ENCODE data around the gene BTG1. TPM values are rescaled to one million over a fixed set of nuclear protein-coding genes. Genes with fewer than 3 reads are reported as not detected.

BTG1 gene, protein sequence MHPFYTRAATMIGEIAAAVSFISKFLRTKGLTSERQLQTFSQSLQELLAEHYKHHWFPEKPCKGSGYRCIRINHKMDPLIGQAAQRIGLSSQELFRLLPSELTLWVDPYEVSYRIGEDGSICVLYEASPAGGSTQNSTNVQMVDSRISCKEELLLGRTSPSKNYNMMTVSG
- total RNA-seq (46.4 and 61.2 TPM in 2 replicates), polyA plus RNA-seq (219 and 277 TPM in 2 replicates)

DNA sequence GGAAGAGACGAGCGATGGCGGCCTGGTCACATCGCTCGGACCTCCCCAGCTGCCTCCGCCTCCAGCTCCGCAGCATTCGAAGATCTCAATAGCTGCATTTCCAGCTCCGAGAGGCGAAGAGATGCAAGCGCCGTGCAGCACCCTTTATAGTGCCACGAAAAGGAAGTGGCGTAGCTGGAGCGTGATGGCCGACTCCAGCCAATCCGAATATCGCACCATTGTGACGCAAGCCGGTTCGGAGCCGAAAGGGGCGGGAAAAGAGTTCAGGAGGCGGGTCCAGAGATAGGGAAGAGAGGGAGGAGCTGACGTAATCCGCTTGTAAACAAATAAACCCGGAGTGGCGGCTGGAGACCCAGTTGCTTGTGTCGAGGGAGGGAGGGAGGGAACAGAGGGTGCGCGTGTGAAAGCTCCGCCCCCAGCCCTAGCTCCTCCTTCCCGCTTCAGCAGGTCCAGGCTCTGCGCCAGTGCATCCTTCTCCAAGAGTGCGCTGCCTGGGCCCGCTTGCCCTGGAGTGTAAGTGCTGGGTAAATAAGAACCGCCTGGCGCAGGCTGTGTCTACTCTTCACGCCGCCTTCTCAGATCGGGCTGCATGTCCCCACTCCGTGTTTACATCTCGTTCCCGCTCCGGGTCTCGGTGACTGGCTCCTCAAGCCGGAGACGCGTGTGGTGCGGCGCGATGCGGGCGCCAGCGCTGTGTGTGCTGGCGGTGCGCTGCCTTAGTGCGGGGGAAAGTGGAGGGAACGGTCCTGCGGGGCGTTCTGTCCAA is at the start of gene BTG1:
BTG1 (minus strand) TSS at position 116 of the 766 bp plus-strand sequence. CDS start 311 bp downstream, outside the sequence.
- Histone ChIP-seq H3K36me3 (peaks cover 17% of the 10 kb centered on the region), H3K9me3 (ENCODE audit: low read depth) (no peaks in the 10 kb centered on the region)
- TF ChIP-seq, protein P1, sequence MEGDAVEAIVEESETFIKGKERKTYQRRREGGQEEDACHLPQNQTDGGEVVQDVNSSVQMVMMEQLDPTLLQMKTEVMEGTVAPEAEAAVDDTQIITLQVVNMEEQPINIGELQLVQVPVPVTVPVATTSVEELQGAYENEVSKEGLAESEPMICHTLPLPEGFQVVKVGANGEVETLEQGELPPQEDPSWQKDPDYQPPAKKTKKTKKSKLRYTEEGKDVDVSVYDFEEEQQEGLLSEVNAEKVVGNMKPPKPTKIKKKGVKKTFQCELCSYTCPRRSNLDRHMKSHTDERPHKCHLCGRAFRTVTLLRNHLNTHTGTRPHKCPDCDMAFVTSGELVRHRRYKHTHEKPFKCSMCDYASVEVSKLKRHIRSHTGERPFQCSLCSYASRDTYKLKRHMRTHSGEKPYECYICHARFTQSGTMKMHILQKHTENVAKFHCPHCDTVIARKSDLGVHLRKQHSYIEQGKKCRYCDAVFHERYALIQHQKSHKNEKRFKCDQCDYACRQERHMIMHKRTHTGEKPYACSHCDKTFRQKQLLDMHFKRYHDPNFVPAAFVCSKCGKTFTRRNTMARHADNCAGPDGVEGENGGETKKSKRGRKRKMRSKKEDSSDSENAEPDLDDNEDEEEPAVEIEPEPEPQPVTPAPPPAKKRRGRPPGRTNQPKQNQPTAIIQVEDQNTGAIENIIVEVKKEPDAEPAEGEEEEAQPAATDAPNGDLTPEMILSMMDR (IDR thresholded peaks at IDR 0.05; ENCODE audit: low read depth, low read length) = no peak

DNA sequence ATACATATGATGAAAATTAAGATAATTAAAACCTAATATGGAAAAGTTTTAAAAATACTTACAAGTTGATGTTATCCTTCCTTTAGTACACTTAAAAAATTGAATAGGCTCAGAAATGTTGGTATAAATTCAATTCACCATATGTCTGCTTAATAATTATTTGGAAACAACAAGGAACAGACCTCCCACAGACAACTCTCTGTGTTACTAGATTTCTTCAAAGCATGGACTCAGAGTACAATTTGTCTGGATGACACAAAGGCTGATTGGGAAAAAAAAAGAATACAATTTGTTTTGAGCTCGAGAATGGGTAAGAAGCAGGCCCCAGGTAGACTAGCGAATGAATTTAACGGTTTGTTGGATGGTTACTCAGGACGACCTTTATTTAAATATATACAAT is 48.9 kb upstream of the BTG1 start:
- H3K4me1 ChIP-seq (ENCODE audit: low read depth) = no peaks in the 10 kb centered on the region
- no peaks in the 10 kb centered on the region for H3K9me3 ChIP-seq (ENCODE audit: low read depth)
- no peaks in the 10 kb centered on the region for H3K27me3 ChIP-seq
- TF ChIP-seq, protein P1 (IDR thresholded peaks at IDR 0.05; ENCODE audit: low read depth, low read length) = no peak
- no peaks in the 10 kb centered on the region for H3K36me3 ChIP-seq
- no peak for DNase-seq (ENCODE audit: low read depth in 1 of 2, low spot score in 1 of 2)
- no peak overlapping the region for H3K27ac ChIP-seq
- H3K4me3 ChIP-seq = no peak overlapping the region

More for the DNA sequence above, at the start of gene BTG1:
- H3K4me1 ChIP-seq (ENCODE audit: low read depth) = peaks cover 6% of the 10 kb centered on the region
- DNase-seq (ENCODE audit: low read depth in 1 of 2, low spot score in 1 of 2) = peak; percentile 100
- H3K27me3 ChIP-seq = no peaks in the 10 kb centered on the region
- H3K4me3 ChIP-seq = peak within 1 kb of the TSS; percentile 99
- peak within 1 kb of the TSS; percentile 99 for H3K27ac ChIP-seq

DNA sequence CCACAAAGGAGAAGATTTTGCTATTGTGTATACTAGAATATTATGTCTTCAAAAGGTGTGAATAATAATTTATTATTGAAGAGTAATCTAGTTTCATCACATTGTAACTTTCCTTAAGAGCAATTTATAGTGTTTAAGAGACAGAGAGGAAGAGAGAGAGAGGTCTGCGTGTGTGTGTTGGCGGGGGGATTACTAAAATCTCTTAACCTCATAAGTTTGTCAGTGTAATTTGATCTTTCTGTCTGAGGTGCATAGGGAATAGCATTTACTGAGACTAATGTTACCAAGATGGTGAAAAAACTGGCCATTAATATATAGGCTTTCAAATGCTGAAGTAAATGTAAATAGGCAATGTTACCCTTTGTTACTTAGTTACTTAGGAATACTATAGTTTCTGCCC is 48.2 kb upstream of the BTG1 start:
- TF ChIP-seq, protein P1 (IDR thresholded peaks at IDR 0.05; ENCODE audit: low read depth, low read length) = no peak
- H3K4me1 ChIP-seq (ENCODE audit: low read depth) = no peaks in the 10 kb centered on the region
- no peaks in the 10 kb centered on the region for H3K27me3 ChIP-seq
- no peaks in the 10 kb centered on the region for H3K9me3 ChIP-seq (ENCODE audit: low read depth)
- no peaks in the 10 kb centered on the region for H3K36me3 ChIP-seq
- no peak for DNase-seq (ENCODE audit: low read depth in 1 of 2, low spot score in 1 of 2)
- no peak overlapping the region for H3K4me3 ChIP-seq
- no peak overlapping the region for H3K27ac ChIP-seq

DNA sequence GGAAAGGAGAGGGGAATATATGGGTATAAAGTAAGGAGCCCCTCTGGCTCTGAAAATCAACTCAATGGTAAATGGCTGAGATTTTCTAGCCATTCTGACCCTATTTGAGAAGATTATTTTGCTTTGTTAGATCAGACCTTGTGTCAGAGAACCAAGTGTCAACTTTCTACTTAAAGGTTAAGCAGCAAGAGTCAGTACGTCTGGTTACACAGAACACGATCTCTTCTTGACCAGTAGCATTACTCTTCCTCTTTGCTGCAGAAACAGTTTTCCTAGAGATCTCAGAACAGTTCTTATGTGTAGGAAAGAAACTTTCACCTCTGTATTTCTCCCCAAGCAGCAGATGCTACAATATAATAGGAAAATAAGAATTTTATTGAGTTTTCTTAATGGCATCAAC is 47.4 kb upstream of the BTG1 start:
- Histone ChIP-seq H3K27me3 (no peaks in the 10 kb centered on the region), H3K4me1 (ENCODE audit: low read depth) (no peaks in the 10 kb centered on the region), H3K4me3 (no peak overlapping the region), H3K36me3 (no peaks in the 10 kb centered on the region), H3K9me3 (ENCODE audit: low read depth) (no peaks in the 10 kb centered on the region), H3K27ac (no peak overlapping the region)
- DNase-seq (ENCODE audit: low read depth in 1 of 2, low spot score in 1 of 2) = peak in 1 of 2 donors; percentile 3
- TF ChIP-seq, protein P1 (IDR thresholded peaks at IDR 0.05; ENCODE audit: low read depth, low read length) = no peak

DNA sequence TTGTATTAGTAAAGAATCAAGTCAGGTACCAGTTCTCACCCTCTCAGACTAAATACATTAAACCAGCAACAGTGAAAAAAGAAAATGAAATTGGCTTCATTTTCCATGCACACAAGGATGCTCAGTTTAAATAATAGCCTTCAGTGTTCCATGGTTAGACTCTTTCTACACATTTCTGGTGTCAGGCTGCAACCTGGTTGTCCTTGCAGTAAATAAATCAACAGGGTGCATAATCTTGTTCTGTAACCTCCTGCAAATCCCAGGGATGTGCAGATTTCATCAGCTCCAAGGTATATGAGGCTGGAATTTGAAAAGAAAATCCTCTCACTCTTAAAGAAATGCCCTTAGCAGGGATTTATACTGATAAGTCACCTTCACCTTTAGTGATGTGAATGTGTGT is 46.7 kb upstream of the BTG1 start:
- Histone ChIP-seq H3K4me1 (ENCODE audit: low read depth) (no peaks in the 10 kb centered on the region), H3K36me3 (no peaks in the 10 kb centered on the region), H3K9me3 (ENCODE audit: low read depth) (no peaks in the 10 kb centered on the region), H3K27ac (no peak overlapping the region), H3K27me3 (no peaks in the 10 kb centered on the region), H3K4me3 (no peak overlapping the region)
- TF ChIP-seq, protein P1 (IDR thresholded peaks at IDR 0.05; ENCODE audit: low read depth, low read length) = no peak
- DNase-seq (ENCODE audit: low read depth in 1 of 2, low spot score in 1 of 2) = no peak
